Stimulated activated CD4-positive, alpha-beta T cell treated with anti-CD3 and anti-CD28 coated beads, Interleukin-4, amount 100 ng/mL, for 24 hours (primary cell): ENCODE data around the gene MYO1H.
"Not testable (repeated sequence)": the region's sequence is repeated elsewhere in the genome, so short reads cannot be mapped to it uniquely, and the experiment has no call there.

Source experiments
- DNase-seq: peaks from one replicate; pipeline ENCODE4 v3.0.0-alpha.2; 2020

The MYO1H gene

DNA sequence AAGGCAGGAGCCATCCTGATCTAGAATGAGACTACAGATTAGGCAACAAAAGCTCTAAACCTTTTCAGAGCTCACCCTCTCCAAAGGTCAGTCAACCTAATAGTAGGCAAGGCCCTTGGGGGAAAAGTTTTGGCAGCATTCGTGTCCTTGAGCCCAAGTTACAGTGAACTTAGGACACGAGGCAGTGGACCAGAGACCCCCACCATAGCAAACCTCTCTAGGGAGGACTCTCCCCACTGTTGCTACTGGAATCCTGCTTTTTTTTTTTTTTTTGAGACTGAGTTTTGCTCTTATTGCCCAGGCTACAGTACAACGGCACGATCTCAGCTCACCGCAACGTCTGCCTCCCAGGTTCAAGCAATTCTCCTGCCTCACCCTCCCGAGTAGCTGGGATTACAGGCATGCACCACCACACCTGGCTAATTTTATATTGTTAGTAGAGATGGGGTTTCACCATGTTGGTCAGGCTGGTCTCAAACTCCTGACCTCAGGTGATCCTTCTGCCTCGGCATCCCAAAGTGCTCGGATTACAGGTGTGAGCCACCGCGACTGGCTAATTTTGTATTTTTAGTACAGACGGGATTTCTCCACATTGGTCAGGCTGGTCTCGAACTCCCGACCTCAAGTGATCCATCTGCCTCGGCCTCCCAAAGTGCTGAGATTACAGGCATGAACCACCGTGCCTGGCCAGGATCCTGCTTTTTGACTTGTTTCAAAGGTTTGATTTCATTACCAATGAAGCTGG lies 126.0 kb downstream of the MYO1H start:
- DNase-seq, result not testable (repeated sequence)

DNA sequence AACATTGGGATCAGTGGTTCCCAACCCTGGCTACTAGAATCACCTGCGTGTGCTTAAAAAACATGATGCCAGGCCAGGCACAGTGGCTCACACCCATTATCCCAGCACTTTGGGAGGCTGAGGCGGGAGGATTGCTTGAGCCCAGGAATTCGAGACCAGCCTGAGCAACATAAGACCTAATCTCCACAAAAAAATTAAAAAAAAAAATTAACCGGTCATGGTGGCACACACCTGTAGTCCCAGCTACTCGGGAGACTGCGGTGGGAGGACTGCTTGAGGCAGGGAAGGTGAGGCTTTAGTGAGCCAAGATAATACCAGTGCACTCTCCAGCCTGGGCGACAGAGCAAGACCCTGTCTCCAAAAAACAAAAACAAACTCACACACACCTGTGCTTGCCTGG lies 127.4 kb downstream of the MYO1H start:
- no peak for DNase-seq

DNA sequence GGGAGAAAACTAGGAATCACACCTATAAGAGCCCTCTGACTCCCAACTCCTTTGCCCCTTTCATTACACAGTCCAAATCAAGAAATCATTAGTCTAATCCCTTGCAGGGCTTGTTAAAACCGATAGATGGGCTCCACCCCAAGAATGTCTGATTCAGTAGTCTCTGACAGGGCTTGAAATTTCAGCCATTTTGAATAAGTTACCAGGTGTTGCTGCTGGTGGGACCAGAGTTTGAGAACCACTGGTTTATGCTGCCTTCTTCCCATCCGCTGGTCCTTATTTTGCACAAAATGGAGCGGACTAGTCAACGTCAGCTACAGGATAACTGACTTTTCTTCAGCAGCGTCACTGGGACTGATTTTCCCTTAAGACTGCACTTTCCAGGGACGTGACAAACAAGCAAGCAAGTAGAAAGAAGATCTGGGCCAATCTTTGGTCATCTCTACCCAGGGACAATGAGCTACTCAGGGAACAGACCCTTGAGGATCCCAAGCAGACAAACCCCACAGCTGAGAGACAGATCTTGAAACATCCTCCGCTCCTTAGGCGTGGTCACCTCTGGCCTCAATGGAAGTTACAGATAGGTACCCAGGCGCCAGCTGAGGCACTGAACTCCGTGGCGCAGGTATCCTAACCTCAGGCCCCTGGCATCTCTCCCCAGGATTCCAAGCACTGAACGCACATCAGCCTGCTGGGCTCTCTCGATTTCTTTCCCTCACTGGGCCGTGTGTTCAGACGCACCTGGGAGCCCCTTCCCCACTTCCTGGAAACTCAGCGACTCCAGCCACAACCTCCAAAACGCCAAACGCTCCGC lies 128.5 kb downstream of the MYO1H start:
- no peak for DNase-seq

DNA sequence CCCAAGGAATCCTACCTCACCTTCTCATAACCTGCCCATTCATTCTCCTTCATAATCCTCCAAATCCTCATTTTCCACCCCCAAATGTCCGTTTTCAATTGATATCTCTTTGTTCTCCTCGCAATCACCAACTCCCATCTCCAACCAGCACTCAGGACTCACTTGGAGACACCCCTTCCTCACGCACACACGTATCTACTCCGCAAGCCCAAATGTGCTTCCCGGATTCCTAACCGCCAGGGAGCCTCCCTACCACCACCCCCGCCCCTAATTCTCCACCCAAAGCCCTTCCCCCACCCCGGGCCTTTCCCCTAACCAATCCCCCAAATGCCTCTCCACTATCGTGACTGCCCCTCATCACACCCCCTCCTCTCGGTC lies 129.1 kb downstream of the MYO1H start:
- DNase-seq, result no peak

DNA sequence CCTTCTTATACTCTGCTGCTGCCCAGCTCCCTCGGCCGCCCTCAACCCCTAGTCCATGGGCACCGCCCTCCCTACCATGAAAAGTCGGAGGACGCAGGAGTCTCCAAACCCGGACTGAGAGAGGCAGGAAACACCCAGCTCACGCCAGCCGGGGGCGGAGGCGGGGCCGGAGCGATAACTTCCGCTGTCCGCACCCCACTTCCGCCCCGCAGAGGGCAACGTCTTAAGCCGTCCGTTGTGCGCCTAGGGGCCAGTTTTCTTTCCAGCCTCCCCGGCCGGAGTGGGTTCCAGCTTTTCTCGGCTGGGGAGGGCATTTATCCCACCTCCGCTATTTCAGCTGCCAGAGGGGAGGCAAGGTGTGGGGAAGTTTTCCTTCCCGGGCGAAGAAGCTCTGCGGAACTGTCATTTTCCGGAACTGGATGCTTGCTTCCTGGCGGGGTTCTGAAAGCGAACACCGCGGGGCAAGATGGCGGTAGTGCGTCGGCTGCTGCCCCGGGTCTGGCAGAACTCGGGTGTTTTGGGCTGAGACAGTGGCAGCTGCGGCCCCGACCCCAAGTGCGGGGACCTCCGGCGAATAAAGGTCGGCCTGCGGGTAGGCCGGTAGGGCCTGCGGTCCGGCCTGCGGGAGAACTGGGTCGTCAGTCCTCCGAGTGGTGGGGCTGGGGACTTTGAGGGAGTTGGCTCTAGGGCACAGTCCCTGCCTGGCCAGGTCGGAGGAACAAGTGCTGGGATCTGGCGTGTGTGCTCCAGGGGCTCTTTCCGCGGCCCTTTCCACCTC lies 129.7 kb downstream of the MYO1H start, which contains the start of the genes KCTD10 and UBE3B:
Gene KCTD10 (minus strand): TSS at position 116 of the 778 bp plus-strand sequence. CDS start 38 bp downstream, at position 78.
Gene UBE3B (plus strand): TSS at position 450 of the 778 bp plus-strand sequence. CDS start 5,918 bp downstream, outside the sequence.
- peak; percentile 86 for DNase-seq

DNA sequence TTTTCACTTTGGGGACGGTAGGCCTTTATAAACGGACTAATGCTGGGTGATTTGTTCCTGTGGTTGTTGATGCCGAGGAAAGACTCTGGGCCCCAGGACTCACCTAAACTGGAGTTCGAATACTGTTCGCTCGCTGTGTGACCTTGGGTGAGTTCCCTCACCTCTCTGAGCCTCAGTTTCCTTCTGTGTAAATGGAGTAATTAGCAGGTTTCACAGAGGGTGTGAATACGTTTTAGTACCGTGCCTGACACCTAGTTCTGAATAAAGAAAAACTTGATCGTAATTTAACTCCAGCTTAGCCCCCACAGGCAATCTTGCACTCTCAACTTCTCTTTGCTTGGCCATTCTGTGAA lies 130.2 kb downstream of the MYO1H start:
- DNase-seq, result no peak

DNA sequence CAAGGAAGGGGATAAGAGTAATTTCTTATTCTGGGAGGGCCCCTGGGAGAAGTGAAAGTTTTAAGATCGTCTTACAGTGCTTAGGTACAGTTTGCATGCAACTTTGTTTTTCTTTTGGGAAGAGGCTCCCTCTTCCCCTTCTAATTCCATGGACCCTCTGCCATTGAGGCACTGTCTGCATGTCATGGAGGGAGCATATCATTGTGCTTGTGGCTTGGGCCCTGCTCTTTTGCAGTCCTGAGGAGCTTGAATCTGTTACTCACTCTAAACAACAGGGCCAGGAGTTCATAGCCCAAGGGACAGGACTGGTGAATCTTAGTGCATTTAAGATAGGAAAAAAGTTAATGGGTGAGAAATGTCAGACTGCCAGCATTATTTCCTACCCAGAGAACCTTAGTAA lies 132.1 kb downstream of the MYO1H start:
- no peak for DNase-seq

DNA sequence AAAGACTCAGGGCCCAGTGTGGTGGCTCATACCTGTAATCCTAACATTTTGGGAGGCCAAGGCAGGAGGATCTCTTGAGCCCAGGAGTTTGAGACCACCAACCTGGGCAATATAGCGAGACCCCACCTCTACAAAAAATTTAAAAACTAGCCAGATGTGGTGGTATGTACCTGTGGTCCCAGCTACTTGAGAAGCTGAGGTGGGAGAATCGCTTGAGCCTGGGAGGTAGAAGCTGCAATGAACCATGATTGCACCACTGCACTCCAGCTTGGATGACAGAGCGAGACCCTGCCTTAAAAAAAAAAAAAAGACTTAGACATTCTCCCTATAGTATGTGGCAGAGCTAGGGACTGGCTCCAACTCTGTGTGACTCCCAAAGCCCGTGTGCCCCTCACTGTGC lies 132.7 kb downstream of the MYO1H start:
- DNase-seq, result no peak

DNA sequence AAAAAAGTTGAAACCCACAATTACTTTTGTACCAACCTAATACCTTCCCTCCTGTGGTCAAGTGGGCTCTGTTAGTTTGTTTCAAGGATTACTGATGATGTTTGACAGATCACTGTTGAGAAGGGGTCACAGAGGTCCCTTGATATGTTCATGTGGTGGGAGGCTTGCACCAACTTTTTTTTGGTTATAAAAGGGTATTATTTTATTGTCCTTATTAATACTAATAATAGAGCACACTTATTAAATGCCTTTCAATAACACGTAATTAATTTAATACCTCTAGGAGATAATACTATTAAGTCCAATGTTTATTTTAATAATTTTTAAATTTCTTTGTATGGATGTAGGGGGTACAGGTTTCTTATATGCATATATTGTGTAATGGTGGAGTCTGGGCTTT lies 134.2 kb downstream of the MYO1H start:
- no peak for DNase-seq

DNA sequence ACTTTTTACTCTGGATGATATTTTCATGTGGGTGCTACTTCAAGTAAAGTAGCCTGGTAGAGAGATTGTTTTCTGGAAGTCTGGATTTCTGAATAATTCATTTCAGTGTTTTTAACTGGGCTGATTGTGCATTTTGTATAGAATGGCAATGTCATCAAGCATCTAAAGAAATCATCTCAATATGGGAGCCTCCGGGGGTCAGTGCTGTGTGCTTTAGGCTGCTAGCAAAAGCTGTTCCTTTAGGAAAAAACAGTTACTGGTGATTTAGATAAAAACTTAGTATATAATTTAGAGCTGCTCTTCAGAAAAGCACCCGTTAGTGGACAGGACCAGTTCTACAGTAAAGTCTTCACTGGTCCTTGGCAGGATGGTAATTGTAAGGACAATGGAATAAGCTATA lies 134.8 kb downstream of the MYO1H start:
- no peak for DNase-seq

DNA sequence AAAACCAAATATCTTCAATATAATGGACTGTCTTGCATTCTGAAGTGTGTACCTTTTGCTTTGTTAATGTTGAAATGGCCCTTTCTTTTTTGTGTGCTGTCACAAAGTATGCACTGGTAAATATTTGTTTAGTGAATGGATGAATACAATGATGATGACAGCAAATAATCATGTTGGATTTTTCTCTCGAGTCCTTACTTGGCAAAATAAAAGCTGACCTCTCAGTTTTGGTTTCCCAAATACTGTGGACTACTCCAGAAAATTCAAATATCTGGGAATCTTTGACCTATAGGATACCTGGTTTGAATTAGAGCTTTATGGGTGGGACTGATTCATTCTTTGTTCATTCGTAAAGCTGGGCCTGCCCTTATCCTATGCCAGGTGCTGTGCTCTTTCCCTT lies 135.2 kb downstream of the MYO1H start:
- no peak for DNase-seq

DNA sequence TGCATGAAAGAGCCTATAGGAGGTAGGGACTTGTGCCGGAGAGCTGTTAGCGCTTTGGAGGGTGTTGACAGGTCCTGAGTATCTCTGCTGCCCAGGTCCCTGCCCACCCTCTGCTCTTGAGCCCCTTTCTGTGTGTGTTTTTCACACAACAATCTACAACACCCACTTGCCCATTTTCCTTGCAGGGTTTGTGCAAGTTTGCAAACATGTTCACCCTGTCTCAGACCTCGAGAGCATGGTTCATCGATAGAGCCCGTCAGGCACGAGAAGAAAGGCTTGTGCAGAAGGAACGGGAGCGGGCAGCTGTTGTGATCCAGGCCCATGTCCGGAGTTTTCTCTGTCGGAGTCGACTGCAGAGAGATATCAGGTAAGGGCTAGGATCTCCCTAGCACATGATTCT lies 135.6 kb downstream of the MYO1H start:
- DNase-seq, result no peak

DNA sequence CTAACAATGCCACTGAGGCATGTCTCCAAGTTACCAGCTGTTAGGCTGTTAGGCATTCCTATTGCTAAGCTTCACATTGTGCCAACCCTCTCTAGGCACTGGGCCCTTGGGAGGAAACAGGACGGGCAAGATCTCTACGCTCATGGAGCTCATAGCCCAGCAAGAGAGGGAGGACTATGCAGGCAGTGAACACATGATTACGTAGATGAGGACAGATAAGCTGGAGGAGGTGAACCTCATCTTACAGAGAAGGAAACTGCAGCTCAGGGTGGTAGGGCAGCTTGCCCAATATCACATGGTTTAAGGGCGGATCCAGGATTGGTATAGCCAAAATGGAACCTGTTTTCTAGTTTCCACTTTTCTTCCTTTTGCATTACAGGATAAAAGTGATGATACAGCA lies 137.5 kb downstream of the MYO1H start:
- no peak for DNase-seq

DNA sequence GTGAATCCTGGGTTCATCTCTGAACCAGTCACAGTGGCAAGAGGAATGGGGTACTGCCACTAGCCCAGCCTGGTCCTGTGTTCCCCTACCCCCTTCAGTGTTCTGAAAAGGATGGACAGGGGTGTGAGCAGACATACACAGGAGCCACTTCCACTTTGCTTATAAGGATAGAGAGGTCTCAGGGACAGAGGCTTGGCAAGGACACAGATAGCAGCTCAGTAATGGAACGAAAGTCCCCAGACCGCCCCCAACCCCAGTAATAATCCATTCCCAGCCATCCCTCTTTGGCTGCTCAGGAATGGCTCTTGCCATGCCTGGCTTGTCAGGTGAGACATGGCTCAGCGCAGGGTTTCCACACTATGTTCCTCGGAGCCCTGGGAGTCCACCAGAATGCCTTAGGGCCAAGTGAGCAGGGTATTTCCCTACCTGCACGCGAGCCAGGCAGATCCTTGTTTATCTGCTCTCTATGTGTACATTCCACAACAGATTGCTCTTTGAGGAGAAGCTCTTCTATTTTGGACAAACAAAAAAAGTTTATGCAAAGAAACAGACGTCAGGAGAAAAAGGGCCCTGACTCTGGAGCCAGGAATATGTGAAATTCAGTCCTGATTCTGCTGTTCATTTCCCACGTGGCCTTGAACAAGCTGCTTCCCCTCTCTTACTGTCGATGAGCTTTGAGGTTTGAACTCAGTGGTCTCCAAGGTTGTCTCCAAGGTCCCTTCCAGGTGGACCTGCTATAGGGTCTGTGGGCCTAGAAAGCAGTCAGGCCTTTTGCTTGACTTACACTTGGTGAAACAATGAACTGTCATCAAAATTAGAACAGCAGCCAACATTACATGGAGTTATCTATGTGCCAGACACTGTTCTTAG lies 139.7 kb downstream of the MYO1H start:
- DNase-seq, result no peak

DNA sequence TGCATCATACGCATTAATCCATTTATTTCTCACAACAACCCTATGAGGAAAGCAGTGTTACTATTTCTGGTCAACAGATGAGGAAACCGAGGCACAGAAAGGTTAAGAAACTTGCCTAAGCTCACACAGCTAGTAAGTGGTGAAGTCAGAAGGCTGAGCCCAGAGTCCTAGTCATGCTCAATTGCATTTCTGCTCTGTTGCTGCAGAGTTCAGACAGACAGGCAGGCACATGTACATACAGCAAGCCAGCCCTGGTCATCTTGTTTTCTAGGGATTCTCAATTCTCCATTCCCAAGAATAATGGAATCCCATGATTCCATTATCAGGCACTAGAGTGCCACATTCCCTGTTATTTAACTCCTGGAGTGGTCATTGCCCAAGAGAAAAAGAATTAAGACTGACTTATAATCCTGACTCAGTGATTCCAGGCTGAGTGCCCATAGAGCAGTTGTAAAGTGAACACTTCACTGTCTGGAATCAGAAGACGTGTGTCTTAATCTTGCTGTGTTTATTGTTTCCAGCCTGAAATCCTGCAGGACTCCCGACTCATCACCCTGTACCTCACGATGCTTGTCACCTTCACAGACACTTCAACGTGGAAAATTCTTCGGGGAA lies 140.5 kb downstream of the MYO1H start:
- no peak for DNase-seq

DNA sequence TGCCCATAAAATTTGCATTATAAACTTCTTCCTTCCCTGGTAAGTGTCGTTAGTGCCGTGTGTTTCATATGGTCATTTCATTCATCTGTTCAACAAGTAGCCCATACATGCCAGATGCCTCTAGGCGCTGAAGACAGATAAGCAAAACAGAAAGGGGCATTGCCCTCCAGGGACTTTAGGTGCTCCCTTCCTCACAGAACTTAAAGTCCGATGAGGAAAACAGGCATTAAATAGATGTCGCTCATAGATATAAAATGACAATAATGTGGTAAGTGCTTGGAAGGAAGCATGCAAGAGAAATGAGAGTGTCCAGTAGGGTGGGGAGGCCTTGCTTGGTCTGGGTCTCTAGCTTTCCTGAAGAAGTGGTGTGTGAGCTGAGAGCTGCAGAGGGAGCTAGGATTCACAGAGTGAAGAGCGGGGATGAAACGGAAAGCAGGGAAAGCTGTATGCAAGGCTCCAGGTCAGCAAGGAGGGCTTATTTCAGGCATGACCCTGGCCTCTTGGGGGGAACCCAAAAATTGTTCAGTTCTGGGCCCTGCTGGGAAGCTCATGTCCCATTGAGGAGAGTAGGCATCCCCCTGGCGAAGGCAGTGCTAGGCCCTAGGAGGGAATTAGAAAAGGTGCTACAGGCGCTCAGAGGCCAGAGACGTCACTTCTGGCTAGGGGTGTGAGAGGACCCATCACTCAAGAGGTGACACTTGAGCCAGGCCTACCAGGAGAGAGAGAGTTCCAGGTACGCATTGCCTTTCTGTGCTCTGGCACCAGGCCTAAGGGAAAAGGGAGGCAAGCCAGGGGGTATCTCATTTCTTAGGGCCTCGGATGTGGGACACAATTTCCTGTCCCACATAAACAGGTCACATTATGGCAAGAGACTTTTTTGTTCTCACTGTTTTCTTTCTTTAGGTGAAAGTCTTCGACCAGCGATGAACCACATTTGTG lies 141.6 kb downstream of the MYO1H start:
- no peak for DNase-seq

DNA sequence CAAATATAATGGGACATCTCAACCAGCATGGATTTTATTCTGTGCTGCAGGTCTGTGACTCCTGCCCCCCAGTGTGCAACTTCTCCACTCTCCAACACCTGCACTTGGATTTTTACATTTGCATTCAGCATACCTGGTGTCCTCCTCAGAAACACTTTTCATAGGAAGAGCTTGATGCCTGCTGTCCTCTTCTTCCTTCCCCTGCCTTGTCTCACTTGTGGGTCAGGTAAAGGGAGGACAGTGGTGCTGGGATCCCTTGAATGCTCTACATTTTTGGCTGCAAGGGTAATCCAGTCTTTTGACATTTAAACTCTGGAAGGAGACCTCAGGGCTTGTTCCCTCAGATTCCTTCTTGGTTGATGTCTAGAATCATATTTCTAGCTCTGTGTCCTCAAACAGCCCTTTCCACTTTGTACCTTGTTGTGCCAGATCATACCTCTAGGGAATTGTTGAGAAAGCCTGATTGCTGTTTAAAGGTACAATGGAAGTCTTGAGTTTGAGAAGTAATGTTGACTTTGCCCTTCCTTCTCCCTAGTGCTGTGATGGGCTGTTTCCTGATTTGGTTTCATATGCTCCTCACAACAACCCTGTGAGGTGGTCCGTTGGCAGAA lies 142.4 kb downstream of the MYO1H start:
- no peak for DNase-seq

DNA sequence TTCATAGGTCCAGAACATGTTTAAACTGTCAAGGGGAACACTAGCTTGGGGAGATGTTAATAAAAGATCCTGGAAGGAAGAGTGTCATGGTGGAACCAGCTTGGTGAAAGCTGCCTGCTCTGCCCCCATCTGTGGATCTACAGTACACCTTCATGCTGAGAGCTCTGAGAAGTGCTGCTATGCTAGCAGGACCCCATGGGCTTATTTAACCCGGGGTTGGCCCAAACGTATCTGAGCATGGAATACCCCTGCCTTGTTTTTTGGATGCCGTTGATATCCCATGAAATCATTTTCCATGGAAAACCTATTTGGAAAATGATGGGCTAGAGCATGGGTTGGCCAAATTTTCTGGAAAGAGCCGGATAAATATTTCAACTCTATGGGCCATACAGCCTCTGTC lies 144.0 kb downstream of the MYO1H start:
- DNase-seq, result no peak

DNA sequence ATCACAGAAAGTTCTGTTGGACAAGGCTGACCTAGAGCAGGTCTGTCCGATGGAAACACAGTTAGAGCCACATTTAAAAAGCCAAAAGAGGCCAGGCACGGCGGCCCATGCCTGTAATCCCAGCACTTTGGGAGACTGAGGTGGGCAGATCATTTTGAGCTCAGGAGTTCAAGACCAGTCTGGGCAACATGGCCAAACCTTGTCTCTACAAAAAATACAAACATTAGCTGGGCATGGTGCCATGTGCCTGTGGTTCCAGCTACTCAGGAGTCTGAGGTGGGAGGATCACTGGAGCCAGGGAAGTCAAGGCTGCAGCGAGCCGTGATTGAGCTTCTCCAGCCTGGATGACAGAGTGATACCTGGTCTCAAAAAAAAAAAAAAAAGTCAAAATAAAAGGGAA lies 144.7 kb downstream of the MYO1H start:
- no peak for DNase-seq

DNA sequence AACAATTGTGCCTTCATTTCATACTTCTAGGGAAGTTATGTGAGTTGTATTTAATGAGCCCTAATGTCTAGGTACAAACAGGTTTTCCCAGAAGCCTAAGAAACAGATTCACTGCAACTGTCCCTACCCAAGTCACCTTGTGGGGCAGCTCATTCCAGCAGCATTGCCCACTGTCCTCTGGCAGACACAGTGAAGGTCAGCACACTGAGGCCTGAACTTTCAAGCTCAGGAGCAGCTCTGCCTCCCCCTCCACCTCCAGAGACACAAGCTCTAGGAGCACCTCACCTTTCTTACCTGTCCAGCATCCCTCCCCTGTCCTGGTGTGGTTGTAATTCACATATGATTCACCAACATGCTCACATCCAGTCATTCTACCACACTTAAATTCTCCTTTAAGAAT lies 145.4 kb downstream of the MYO1H start:
- DNase-seq, result no peak
